Loucy (cell line): ENCODE measurements around the gene BBLN.
A peak's percentile ranks its signal among the peaks of the same experiment; 100 is the strongest.
"Not testable (repeated sequence)": the region's sequence is repeated elsewhere in the genome, so short reads cannot be mapped to it uniquely, and the experiment has no call there.

Experiments
- H2AFZ ChIP-seq: fragments of 200-600 bp; sonication (generic); 2 replicates; pipeline ENCODE4 v1.6.0; 2016; ENCODE audit warnings: antibody characterized with exemption, mild to moderate bottlenecking, low read length, moderate library complexity
- H3F3A ChIP-seq: fragments of 200-600 bp; 2 replicates; pipeline ENCODE4 v1.6.0; 2016; ENCODE audit warnings: antibody characterized with exemption, low read depth, mild to moderate bottlenecking
- H3K27me3 ChIP-seq: fragments of 200-600 bp; sonication (generic); 2 replicates; pipeline ENCODE4 v1.6.1; 2014; ENCODE audit warnings: low read length, mild to moderate bottlenecking; ENCODE audit not compliant: insufficient read depth, poor library complexity, severe bottlenecking
- H3K36me3 ChIP-seq: fragments of 200-600 bp; sonication (generic); 2 replicates; pipeline ENCODE4 v1.6.1; 2016; ENCODE audit warnings: low read length; ENCODE audit not compliant: insufficient read depth
- H3K4me1 ChIP-seq: fragments of 200-600 bp; sonication (generic); 2 replicates; pipeline ENCODE4 v1.5.1; 2014; ENCODE audit warnings: low read length, mild to moderate bottlenecking; ENCODE audit not compliant: insufficient read depth, poor library complexity, severe bottlenecking
- H3K4me2 ChIP-seq: fragments of 200-600 bp; sonication (generic); 2 replicates; pipeline ENCODE4 v1.6.0; 2014; ENCODE audit warnings: antibody characterized with exemption, low read length, low read depth, mild to moderate bottlenecking; ENCODE audit not compliant: poor library complexity, severe bottlenecking
- H3K4me3 ChIP-seq: fragments of 200-600 bp; sonication (generic); 2 replicates; pipeline ENCODE4 v1.5.1; 2014; ENCODE audit warnings: low read length, mild to moderate bottlenecking, mixed read lengths; ENCODE audit not compliant: poor library complexity, severe bottlenecking
- H3K79me2 ChIP-seq: fragments of 200-600 bp; sonication (generic); 2 replicates; pipeline ENCODE4 v1.6.1; 2014; ENCODE audit warnings: low read length; ENCODE audit not compliant: insufficient read depth
- H3K9ac ChIP-seq: fragments of 200-600 bp; sonication (generic); 2 replicates; pipeline ENCODE4 v1.6.0; 2014; ENCODE audit warnings: mild to moderate bottlenecking, low read depth, low read length, moderate library complexity; ENCODE audit not compliant: poor library complexity, severe bottlenecking
- H3K9me2 ChIP-seq: fragments of 200-600 bp; sonication (generic); replicated peaks from 2 replicates; pipeline ENCODE4 v1.6.1; 2016; ENCODE audit warnings: low read depth, low read length, mixed read lengths
- H3K9me3 ChIP-seq: fragments of 200-600 bp; sonication (generic); 2 replicates; pipeline ENCODE4 v1.6.1; 2014; ENCODE audit warnings: mild to moderate bottlenecking, antibody characterized with exemption, low read length, low read depth; ENCODE audit not compliant: insufficient read depth
- H4K20me1 ChIP-seq: fragments of 200-600 bp; sonication (generic); 2 replicates; pipeline ENCODE4 v1.6.0; 2014; ENCODE audit warnings: antibody characterized with exemption, low read length, mild to moderate bottlenecking; ENCODE audit not compliant: insufficient read depth, poor library complexity, severe bottlenecking
- EZH2phosphoT487 ChIP-seq: fragments of 200-600 bp; IDR thresholded peaks from 2 replicates; pipeline ENCODE4 v1.6.1; 2018; ENCODE audit warnings: antibody characterized with exemption, mild to moderate bottlenecking, moderate library complexity, borderline replicate concordance
- TF ChIP-seq, protein P1 (sequence below): fragments of 200-600 bp; sonication (generic); conservative IDR thresholded peaks from 2 replicates; pipeline ENCODE4 v1.5.1; 2014; ENCODE audit warnings: mild to moderate bottlenecking, antibody characterized with exemption, low read length

The BBLN gene

DNA sequence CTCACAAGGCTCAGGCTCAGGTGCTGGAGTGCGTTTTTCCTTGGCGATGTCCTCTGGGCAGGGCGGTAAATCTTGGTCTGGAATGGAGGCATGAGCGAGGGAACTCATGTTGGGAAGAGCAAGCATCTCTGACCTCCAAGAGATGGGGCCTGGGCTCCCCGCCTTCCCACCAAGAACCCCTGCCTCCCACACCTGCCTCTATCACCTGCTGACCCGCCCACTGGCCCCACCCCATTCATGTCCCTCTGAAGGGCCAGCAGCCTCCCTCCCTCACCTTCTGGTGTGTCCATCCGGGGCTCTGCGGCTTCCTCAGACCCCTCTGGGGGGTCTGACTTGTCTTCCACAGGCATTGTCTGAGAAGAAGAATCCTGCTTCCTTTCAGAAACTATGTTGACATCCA lies 20.4 kb downstream of the BBLN start:
- Histone ChIP-seq H3K79me2 (no peaks in the 10 kb centered on the region), H3K4me3 (no peak overlapping the region), H3K4me2 (no peak overlapping the region), H3K36me3 (peaks cover 38% of the 10 kb centered on the region; the same call in 1 of the 2 replicates), H3F3A (no peaks in the 10 kb centered on the region; the same call in 1 of the 2 replicates), H3K4me1 (no peaks in the 10 kb centered on the region), H3K9ac (no peak overlapping the region), H4K20me1 (no peaks in the 10 kb centered on the region), H3K27me3 (no peaks in the 10 kb centered on the region), H3K9me3 (no peaks in the 10 kb centered on the region), H2AFZ (no peak overlapping the region), H3K9me2 (no peaks in the 10 kb centered on the region)
- TF ChIP-seq, protein P1, sequence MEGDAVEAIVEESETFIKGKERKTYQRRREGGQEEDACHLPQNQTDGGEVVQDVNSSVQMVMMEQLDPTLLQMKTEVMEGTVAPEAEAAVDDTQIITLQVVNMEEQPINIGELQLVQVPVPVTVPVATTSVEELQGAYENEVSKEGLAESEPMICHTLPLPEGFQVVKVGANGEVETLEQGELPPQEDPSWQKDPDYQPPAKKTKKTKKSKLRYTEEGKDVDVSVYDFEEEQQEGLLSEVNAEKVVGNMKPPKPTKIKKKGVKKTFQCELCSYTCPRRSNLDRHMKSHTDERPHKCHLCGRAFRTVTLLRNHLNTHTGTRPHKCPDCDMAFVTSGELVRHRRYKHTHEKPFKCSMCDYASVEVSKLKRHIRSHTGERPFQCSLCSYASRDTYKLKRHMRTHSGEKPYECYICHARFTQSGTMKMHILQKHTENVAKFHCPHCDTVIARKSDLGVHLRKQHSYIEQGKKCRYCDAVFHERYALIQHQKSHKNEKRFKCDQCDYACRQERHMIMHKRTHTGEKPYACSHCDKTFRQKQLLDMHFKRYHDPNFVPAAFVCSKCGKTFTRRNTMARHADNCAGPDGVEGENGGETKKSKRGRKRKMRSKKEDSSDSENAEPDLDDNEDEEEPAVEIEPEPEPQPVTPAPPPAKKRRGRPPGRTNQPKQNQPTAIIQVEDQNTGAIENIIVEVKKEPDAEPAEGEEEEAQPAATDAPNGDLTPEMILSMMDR, result no peak
- no peak for TF ChIP-seq EZH2phosphoT487

DNA sequence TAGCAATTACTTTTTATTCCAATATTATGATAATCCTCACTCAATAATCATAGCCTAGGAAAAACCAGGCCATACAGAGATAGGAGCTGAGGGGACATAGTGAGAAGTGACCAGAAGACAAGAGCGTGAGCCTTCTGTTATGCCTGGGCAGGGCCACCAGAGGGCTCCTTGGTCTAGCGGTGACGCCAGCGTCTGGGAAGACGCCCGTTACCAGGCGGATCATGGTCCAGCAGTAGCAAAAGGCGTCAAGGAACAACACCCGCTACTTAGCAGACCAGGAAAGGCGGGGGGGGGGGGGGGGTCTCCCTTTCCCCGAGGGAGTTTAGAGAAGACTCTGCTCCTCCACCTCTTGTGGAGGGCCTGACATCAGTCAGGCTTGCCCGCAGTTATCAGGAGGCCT lies 21.4 kb downstream of the BBLN start:
- H3K36me3 ChIP-seq, result peaks cover 28% of the 10 kb centered on the region; the same call in 1 of the 2 replicates
- H3K4me1 ChIP-seq, H2AFZ ChIP-seq, H3K4me2 ChIP-seq, H3K27me3 ChIP-seq, H3K4me3 ChIP-seq, H3K9ac ChIP-seq, H3K9me3 ChIP-seq, H4K20me1 ChIP-seq, H3K79me2 ChIP-seq, H3F3A ChIP-seq, H3K9me2 ChIP-seq: not testable (repeated sequence)
- TF ChIP-seq, protein P1, result peak; percentile 20; the same call in 1 of the 2 replicates

DNA sequence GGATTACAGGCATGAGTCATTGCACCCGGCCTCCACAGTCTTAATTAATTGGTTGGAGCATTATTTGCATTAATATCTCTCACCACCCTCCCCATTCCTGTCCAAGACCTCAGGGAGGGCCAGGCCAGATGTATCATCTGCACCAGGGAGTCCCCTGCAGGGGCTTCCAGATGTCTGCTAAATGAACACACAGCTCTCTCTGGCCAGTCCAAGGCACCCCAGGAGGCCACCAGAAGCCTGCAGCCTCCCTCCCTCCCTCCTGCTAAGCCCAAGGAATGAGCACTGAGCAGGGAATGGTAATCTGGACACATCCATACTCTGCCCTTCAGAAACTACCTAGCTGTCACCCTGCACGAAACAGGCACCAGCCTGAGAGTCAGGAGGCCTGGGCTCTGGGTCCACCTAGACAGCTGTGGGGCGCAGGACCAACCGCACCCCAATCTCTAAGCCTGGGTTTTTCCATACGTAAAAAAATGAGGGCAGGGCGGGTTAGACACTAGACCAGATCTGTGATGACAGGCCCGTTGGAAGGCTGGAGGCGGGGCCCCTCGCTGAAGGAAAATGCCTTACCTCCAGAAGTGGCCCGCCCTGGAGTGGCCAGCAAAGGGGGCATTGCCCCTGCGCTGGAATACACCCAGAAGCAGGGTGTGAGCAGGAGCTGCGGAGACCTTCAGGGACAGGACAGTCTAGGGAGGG lies 23.0 kb downstream of the BBLN start:
- TF ChIP-seq, protein P1, result no peak
- no peak for TF ChIP-seq EZH2phosphoT487
- H2AFZ ChIP-seq, result no peak overlapping the region
- H3K4me1 ChIP-seq, result peaks cover under 1% of the 10 kb centered on the region
- no peak overlapping the region for H3K4me2 ChIP-seq
- H3K36me3 ChIP-seq, result peaks cover 26% of the 10 kb centered on the region; the same call in 1 of the 2 replicates
- no peak overlapping the region for H3K4me3 ChIP-seq
- H3K9ac ChIP-seq, result no peak overlapping the region
- no peaks in the 10 kb centered on the region for H4K20me1 ChIP-seq
- no peaks in the 10 kb centered on the region for H3K27me3 ChIP-seq
- no peaks in the 10 kb centered on the region for H3K9me3 ChIP-seq
- H3K79me2 ChIP-seq, result no peaks in the 10 kb centered on the region
- no peaks in the 10 kb centered on the region for H3K9me2 ChIP-seq
- no peaks in the 10 kb centered on the region; the same call in 1 of the 2 replicates for H3F3A ChIP-seq
